Lower lobe of right lung (tissue), 2 donors: ENCODE data around the gene C17orf100. TPM values are rescaled to one million over a fixed set of nuclear protein-coding genes. Genes with fewer than 3 reads are reported as not detected.

Experiments used
- ATAC-seq, 2 donors: fragments of 200-7000 bp; cut with Tn5 transposase; one replicate each; pipeline ENCODE4 v1.9.1; 2020 to 2022; ENCODE audit warnings: mild to moderate bottlenecking in 2 of 2, moderate library complexity in 2 of 2
- DNase-seq: peaks from one replicate; pipeline ENCODE4 v3.0.0-alpha.2; 2020
- H3K27ac ChIP-seq: fragments of 200-600 bp; one replicate; pipeline ENCODE4 v1.8.0; 2022
- H3K27me3 ChIP-seq: fragments of 200-600 bp; one replicate; pipeline ENCODE4 v1.8.0; 2022; ENCODE audit warnings: low read depth
- H3K36me3 ChIP-seq: fragments of 200-600 bp; one replicate; pipeline ENCODE4 v1.8.0; 2022; ENCODE audit warnings: mild to moderate bottlenecking
- H3K4me1 ChIP-seq: fragments of 200-600 bp; one replicate; pipeline ENCODE4 v1.8.0; 2022
- H3K4me3 ChIP-seq: fragments of 200-600 bp; one replicate; pipeline ENCODE4 v1.8.0; 2022; ENCODE audit warnings: mild to moderate bottlenecking
- H3K9me3 ChIP-seq: fragments of 200-600 bp; one replicate; pipeline ENCODE4 v1.8.0; 2022
- intact Hi-C: fragments of 100-400 bp; cut with DNase I; formaldehyde crosslinking; loops from one replicate; pipeline ENCODE4 v1.11.0; 2022
- long read RNA-seq: library from polyadenylated mRNA; unstranded; transcript quantifications from one replicate; pipeline ENCODE4 v2.0.0, GENCODE V29; 2021
- total RNA-seq: library from RNA; stranded (reverse); fragmentation: NEBNext Ultra II Directional; extraction: Animal tissue kit (Norgen Biotek cat#: 25700); gene quantifications from one replicate; pipeline ENCODE4 v1.2.1, GENCODE V29; 2021
- TF ChIP-seq, protein P1 (sequence below): fragments of 200-600 bp; IDR thresholded peaks from one replicate; pipeline ENCODE4 v1.8.0; 2022; ENCODE audit warnings: antibody characterized with exemption, mild to moderate bottlenecking
- donor health status: DM: no; HTN: yes; CAD: no; lungs with severe emphysema.

C17orf100 gene
- 1.9 TPM for total RNA-seq
- long read RNA-seq, partial matches to known transcripts, result 0 of 3 reads
- long read RNA-seq, other reads (novel, unspliced or antisense), result 0 of 3 reads

DNA sequence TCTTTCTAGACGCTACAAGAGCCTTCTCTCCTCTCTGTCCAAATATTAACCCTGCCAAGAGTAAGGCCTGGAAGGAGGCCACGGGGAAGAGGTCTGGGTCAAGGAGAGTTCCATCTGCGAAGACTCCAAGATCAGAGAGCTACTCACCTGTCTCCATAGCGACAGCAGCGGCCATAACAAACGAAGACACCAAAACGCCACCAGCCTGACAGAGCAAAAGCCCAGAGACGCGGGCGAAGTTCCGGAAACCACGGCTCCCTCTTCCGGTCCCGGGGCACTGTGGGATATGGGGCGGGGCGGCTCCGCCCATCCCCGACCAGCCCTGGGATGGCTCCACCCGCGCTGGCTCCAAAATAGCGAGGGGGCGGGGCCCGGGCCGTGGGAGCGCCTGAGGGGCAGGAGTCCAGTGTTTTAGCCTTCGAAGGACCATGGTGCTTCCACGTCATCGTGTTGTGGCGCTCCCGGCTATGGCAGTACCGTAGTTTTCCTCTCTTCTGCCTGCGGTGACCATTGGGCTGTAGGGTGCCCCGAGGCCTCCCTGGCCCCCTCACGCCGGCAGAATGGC, at the start of gene C17orf100, which contains the start of gene MED31:
Gene C17orf100, plus strand, starts transcription at position 409 of the 565 bp plus-strand sequence. Its CDS starts 152 bp downstream, at position 561.
Gene MED31, minus strand, starts transcription at position 252 of the 565 bp plus-strand sequence. Its CDS starts 77 bp downstream, at position 175.
- peak; percentile 98 to 99 for ATAC-seq
- peaks cover 44% of the 10 kb centered on the region for H3K4me1 ChIP-seq
- H3K4me3 ChIP-seq, result peak within 1 kb of the TSS; percentile 84
- peak within 1 kb of the TSS; percentile 93 for H3K27ac ChIP-seq
- intact Hi-C loops, result no loop called here
- peak; percentile 96 for DNase-seq
- H3K9me3 ChIP-seq, result no peaks in the 10 kb centered on the region
- H3K27me3 ChIP-seq, result peaks cover 21% of the 10 kb centered on the region
- peaks cover 38% of the 10 kb centered on the region for H3K36me3 ChIP-seq
- TF ChIP-seq, protein P1, sequence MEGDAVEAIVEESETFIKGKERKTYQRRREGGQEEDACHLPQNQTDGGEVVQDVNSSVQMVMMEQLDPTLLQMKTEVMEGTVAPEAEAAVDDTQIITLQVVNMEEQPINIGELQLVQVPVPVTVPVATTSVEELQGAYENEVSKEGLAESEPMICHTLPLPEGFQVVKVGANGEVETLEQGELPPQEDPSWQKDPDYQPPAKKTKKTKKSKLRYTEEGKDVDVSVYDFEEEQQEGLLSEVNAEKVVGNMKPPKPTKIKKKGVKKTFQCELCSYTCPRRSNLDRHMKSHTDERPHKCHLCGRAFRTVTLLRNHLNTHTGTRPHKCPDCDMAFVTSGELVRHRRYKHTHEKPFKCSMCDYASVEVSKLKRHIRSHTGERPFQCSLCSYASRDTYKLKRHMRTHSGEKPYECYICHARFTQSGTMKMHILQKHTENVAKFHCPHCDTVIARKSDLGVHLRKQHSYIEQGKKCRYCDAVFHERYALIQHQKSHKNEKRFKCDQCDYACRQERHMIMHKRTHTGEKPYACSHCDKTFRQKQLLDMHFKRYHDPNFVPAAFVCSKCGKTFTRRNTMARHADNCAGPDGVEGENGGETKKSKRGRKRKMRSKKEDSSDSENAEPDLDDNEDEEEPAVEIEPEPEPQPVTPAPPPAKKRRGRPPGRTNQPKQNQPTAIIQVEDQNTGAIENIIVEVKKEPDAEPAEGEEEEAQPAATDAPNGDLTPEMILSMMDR, result no peak

DNA sequence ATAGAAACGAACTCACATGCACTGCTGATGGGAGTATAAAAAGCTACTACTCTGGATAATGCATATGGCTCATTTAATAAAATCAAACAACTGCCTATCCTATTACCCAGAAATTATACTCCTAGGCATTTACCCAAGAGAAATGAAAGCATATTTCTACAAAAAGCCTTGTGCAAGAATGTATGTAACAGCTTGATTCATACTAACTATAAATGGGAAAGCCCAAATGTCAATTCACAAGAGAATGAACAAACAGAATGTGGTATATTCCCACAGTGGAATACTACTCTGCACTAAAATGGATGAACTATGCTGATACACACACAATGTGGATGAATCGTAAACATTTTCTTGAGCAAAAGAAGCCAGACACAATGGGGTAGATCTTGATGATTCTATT, 49.4 kb upstream of the C17orf100 start:
- H3K27me3 ChIP-seq, result no peaks in the 10 kb centered on the region
- intact Hi-C loops, result no loop called here
- no peaks in the 10 kb centered on the region for H3K9me3 ChIP-seq
- DNase-seq (no peak), ATAC-seq (no peak)
- no peak overlapping the region for H3K27ac ChIP-seq
- peaks cover 57% of the 10 kb centered on the region for H3K36me3 ChIP-seq
- H3K4me3 ChIP-seq, result no peak overlapping the region
- H3K4me1 ChIP-seq, result peaks cover 37% of the 10 kb centered on the region
- TF ChIP-seq, protein P1, result no peak

DNA sequence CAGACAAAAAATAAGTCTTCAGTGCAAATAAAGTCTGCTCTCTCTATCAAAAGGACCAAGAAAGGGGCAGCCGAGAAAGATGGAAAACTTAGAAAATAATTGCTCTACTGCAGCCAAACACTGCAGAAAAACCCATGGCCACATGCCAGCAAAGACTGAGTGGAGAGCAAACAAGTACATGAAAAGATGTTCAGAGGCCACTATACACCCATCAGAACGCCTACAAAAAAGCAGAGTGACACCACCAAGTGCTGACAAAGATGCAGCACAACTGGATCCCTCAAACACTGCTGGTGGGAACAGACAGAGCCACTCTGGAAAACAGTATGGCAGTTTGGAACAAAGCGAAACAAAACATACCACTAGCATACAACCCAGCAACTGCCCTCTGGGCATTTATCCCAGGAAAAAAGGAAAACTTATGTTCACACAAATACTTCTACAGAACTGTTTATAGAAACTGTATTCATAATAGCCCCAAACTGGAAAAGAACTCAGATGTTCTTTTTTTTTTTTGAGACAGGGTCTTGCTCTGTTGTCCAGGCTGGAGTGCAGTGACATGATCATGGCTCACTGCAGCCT, 47.7 kb upstream of the C17orf100 start:
- Histone ChIP-seq H3K36me3 (peaks cover 71% of the 10 kb centered on the region), H3K27ac (no peak overlapping the region), H3K4me3 (no peak overlapping the region), H3K4me1 (peaks cover 20% of the 10 kb centered on the region), H3K27me3 (no peaks in the 10 kb centered on the region), H3K9me3 (no peaks in the 10 kb centered on the region)
- intact Hi-C loops, result no loop called here
- ATAC-seq (peak in 1 of 2 donors; percentile 47), DNase-seq (no peak)
- TF ChIP-seq, protein P1, result no peak

DNA sequence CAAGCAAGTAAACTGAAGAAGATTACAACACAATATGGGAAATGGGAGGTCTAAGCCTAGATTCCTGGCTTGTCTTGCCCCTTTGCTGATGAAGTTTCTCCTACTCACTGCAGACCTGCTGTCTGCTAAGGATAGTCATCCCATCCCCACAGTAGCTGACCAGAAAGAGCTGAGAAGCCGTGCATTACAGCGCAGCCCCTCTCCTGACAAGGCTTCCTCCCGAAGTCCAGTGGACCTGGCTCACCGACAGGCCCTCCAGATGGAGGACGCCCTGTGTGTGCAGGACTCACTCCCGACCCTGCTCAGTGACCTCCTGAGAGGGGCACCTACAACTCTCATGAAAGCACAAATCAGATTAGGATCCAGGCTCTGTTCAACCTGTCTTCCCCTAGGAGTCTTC, 46.4 kb upstream of the C17orf100 start:
- no peaks in the 10 kb centered on the region for H3K27me3 ChIP-seq
- no peak for DNase-seq
- intact Hi-C loops, result no loop called here
- peaks cover 72% of the 10 kb centered on the region for H3K36me3 ChIP-seq
- TF ChIP-seq, protein P1, result no peak
- H3K4me3 ChIP-seq, result no peak overlapping the region
- no peak overlapping the region for H3K27ac ChIP-seq
- ATAC-seq, result no peak
- peaks cover 7% of the 10 kb centered on the region for H3K4me1 ChIP-seq
- H3K9me3 ChIP-seq, result no peaks in the 10 kb centered on the region

DNA sequence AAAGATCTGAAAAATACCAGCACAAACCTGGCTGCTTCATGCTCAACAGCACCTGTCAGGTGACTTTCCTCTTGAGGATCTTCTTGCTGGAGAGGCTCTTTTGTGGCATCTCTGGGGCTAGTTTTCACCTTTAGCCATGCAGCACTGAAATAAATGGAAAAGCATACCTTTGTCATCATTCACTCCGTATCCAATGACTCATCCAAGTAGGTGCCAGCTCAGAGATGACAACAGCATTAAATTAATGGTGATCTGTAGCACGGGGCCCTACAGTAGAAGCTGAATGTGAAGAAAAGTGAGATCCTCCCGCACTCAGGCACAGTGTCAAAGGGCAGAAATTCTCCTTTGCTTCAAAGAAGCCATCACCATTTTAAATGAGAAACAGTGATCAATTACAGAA, 43.2 kb upstream of the C17orf100 start:
- intact Hi-C loops, result no loop called here
- ATAC-seq (no peak), DNase-seq (no peak)
- Histone ChIP-seq H3K36me3 (peaks cover 75% of the 10 kb centered on the region), H3K27me3 (no peaks in the 10 kb centered on the region), H3K27ac (no peak overlapping the region), H3K4me1 (no peaks in the 10 kb centered on the region), H3K4me3 (no peak overlapping the region), H3K9me3 (no peaks in the 10 kb centered on the region)
- TF ChIP-seq, protein P1, result no peak
